ENCODE data around the gene MNAT1.
"Not testable (repeated sequence)": the region's sequence is repeated elsewhere in the genome, so short reads cannot be mapped to it uniquely, and the experiment has no call there.

MNAT1 gene

GRCh38 chr14:60775296-60775695, 40.7 kb downstream of the MNAT1 start:
- Histone ChIP-seq H3K36me3 (replicated peaks in 1 of 2; ENCODE audit: control insufficient read depth in 2 of 2, insufficient read depth in 2 of 2, low read length in 2 of 2) (no peaks in the 10 kb centered on the region), H3K4me1 (ENCODE audit: control insufficient read depth in 2 of 2, insufficient read depth in 1 of 2, low read depth in 1 of 2, low read length in 2 of 2) (no peaks in the 10 kb centered on the region), H2BK5ac (ENCODE audit: low read length) (no peak overlapping the region), H3K14ac (ENCODE audit: low read length) (no peak overlapping the region), H3K27ac (replicated peaks; ENCODE audit: low read length) (no peak overlapping the region), H3K4me3 (ENCODE audit: low read length in 2 of 2) (no peak overlapping the region), H3K23ac (ENCODE audit: low read depth, low read length, poor library complexity) (no peak overlapping the region), H2BK12ac (ENCODE audit: low read length) (no peak overlapping the region), H2AFZ (ENCODE audit: low read length) (no peak overlapping the region), H3K27me3 (ENCODE audit: control insufficient read depth in 3 of 3, insufficient read depth in 3 of 3, low read depth in 1 of 3, low read length in 3 of 3) (no peaks in the 10 kb centered on the region), H4K8ac (ENCODE audit: low read depth, low read length) (no peak overlapping the region), H2BK120ac (ENCODE audit: low read depth, low read length) (no peak overlapping the region), H3K79me1 (ENCODE audit: low read depth, low read length) (no peaks in the 10 kb centered on the region), H2AK5ac (ENCODE audit: low read depth, low read length) (no peak overlapping the region), H3K4me2 (ENCODE audit: insufficient read depth, low read length, poor library complexity, severe bottlenecking) (no peak overlapping the region), H3K18ac (ENCODE audit: low read length) (no peak overlapping the region), H3K9ac (ENCODE audit: low read depth, low read length, poor library complexity) (no peak overlapping the region), H2BK15ac (ENCODE audit: low read length) (no peak overlapping the region), H3K9me3 (replicated peaks in 1 of 2; ENCODE audit: control insufficient read depth in 2 of 2, insufficient read depth in 1 of 2, low read depth in 1 of 2, low read length in 2 of 2) (no peaks in the 10 kb centered on the region), H4K91ac (ENCODE audit: low read depth, low read length, poor library complexity) (no peak overlapping the region), H3K4ac (ENCODE audit: low read length) (no peak overlapping the region)
- no peak for DNase-seq (ENCODE audit: low spot score)

GRCh38 chr14:60777856-60778578, 43.5 kb downstream of the MNAT1 start:
- Histone ChIP-seq H2AK5ac (ENCODE audit: low read depth, low read length) (no peak overlapping the region), H3K27ac (replicated peaks; ENCODE audit: low read length) (no peak overlapping the region), H3K4me1 (ENCODE audit: control insufficient read depth in 2 of 2, insufficient read depth in 1 of 2, low read depth in 1 of 2, low read length in 2 of 2) (no peaks in the 10 kb centered on the region), H4K91ac (ENCODE audit: low read depth, low read length, poor library complexity) (no peak overlapping the region), H3K79me1 (ENCODE audit: low read depth, low read length) (no peaks in the 10 kb centered on the region), H2BK12ac (ENCODE audit: low read length) (no peak overlapping the region), H3K18ac (ENCODE audit: low read length) (no peak overlapping the region), H3K4me2 (ENCODE audit: insufficient read depth, low read length, poor library complexity, severe bottlenecking) (no peak overlapping the region), H2BK120ac (ENCODE audit: low read depth, low read length) (no peak overlapping the region), H3K9ac (ENCODE audit: low read depth, low read length, poor library complexity) (no peak overlapping the region), H3K27me3 (ENCODE audit: control insufficient read depth in 3 of 3, insufficient read depth in 3 of 3, low read depth in 1 of 3, low read length in 3 of 3) (no peaks in the 10 kb centered on the region), H2BK5ac (ENCODE audit: low read length) (no peak overlapping the region), H2BK15ac (ENCODE audit: low read length) (no peak overlapping the region), H3K4ac (ENCODE audit: low read length) (no peak overlapping the region), H3K9me3 (replicated peaks in 1 of 2; ENCODE audit: control insufficient read depth in 2 of 2, insufficient read depth in 1 of 2, low read depth in 1 of 2, low read length in 2 of 2) (no peaks in the 10 kb centered on the region), H3K23ac (ENCODE audit: low read depth, low read length, poor library complexity) (no peak overlapping the region), H4K8ac (ENCODE audit: low read depth, low read length) (no peak overlapping the region), H2AFZ (ENCODE audit: low read length) (no peak overlapping the region), H3K36me3 (replicated peaks in 1 of 2; ENCODE audit: control insufficient read depth in 2 of 2, insufficient read depth in 2 of 2, low read length in 2 of 2) (no peaks in the 10 kb centered on the region), H3K14ac (ENCODE audit: low read length) (no peak overlapping the region), H3K4me3 (ENCODE audit: low read length in 2 of 2) (no peak overlapping the region)
- DNase-seq (ENCODE audit: low spot score) = no peak

- not testable (repeated sequence) for H2AK5ac ChIP-seq (ENCODE audit: low read depth, low read length); H3K4me3 ChIP-seq (ENCODE audit: low read length in 2 of 2); H3K36me3 ChIP-seq (replicated peaks in 1 of 2; ENCODE audit: control insufficient read depth in 2 of 2, insufficient read depth in 2 of 2, low read length in 2 of 2); H3K4me1 ChIP-seq (ENCODE audit: control insufficient read depth in 2 of 2, insufficient read depth in 1 of 2, low read depth in 1 of 2, low read length in 2 of 2); H2BK120ac ChIP-seq (ENCODE audit: low read depth, low read length); H3K4ac ChIP-seq (ENCODE audit: low read length); H2BK15ac ChIP-seq (ENCODE audit: low read length); H3K9ac ChIP-seq (ENCODE audit: low read depth, low read length, poor library complexity); H3K14ac ChIP-seq (ENCODE audit: low read length); H4K8ac ChIP-seq (ENCODE audit: low read depth, low read length); H3K27me3 ChIP-seq (ENCODE audit: control insufficient read depth in 3 of 3, insufficient read depth in 3 of 3, low read depth in 1 of 3, low read length in 3 of 3); H3K9me3 ChIP-seq (replicated peaks in 1 of 2; ENCODE audit: control insufficient read depth in 2 of 2, insufficient read depth in 1 of 2, low read depth in 1 of 2, low read length in 2 of 2); DNase-seq (ENCODE audit: low spot score); H3K4me2 ChIP-seq (ENCODE audit: insufficient read depth, low read length, poor library complexity, severe bottlenecking); H3K23ac ChIP-seq (ENCODE audit: low read depth, low read length, poor library complexity); H2AFZ ChIP-seq (ENCODE audit: low read length); H3K18ac ChIP-seq (ENCODE audit: low read length); H3K79me1 ChIP-seq (ENCODE audit: low read depth, low read length); H3K27ac ChIP-seq (replicated peaks; ENCODE audit: low read length); H2BK5ac ChIP-seq (ENCODE audit: low read length); H4K91ac ChIP-seq (ENCODE audit: low read depth, low read length, poor library complexity); H2BK12ac ChIP-seq (ENCODE audit: low read length)
- no CpG with 5 or more reads among the region's 18 CpGs for WGBS, 2 donors (ENCODE audit: extremely low coverage in 2 of 2, insufficient read length in 2 of 2, insufficient replicate concordance in 1 of 2)
Observed at GRCh38 chr14:60779745-60780514, 45.4 kb downstream of the MNAT1 start.

GRCh38 chr14:60780558-60780957, 46.0 kb downstream of the MNAT1 start:
- H2BK5ac ChIP-seq (ENCODE audit: low read length); H3K9ac ChIP-seq (ENCODE audit: low read depth, low read length, poor library complexity); H3K18ac ChIP-seq (ENCODE audit: low read length); DNase-seq (ENCODE audit: low spot score); H3K79me1 ChIP-seq (ENCODE audit: low read depth, low read length); H3K27ac ChIP-seq (replicated peaks; ENCODE audit: low read length); H3K4me2 ChIP-seq (ENCODE audit: insufficient read depth, low read length, poor library complexity, severe bottlenecking); H3K27me3 ChIP-seq (ENCODE audit: control insufficient read depth in 3 of 3, insufficient read depth in 3 of 3, low read depth in 1 of 3, low read length in 3 of 3); H2AFZ ChIP-seq (ENCODE audit: low read length); H2AK5ac ChIP-seq (ENCODE audit: low read depth, low read length); H3K36me3 ChIP-seq (replicated peaks in 1 of 2; ENCODE audit: control insufficient read depth in 2 of 2, insufficient read depth in 2 of 2, low read length in 2 of 2); H4K91ac ChIP-seq (ENCODE audit: low read depth, low read length, poor library complexity); H3K14ac ChIP-seq (ENCODE audit: low read length); H3K4me3 ChIP-seq (ENCODE audit: low read length in 2 of 2); H2BK120ac ChIP-seq (ENCODE audit: low read depth, low read length); H4K8ac ChIP-seq (ENCODE audit: low read depth, low read length); H3K4me1 ChIP-seq (ENCODE audit: control insufficient read depth in 2 of 2, insufficient read depth in 1 of 2, low read depth in 1 of 2, low read length in 2 of 2); H3K4ac ChIP-seq (ENCODE audit: low read length); H3K23ac ChIP-seq (ENCODE audit: low read depth, low read length, poor library complexity); H2BK12ac ChIP-seq (ENCODE audit: low read length); H3K9me3 ChIP-seq (replicated peaks in 1 of 2; ENCODE audit: control insufficient read depth in 2 of 2, insufficient read depth in 1 of 2, low read depth in 1 of 2, low read length in 2 of 2); H2BK15ac ChIP-seq (ENCODE audit: low read length): not testable (repeated sequence)
